Measurements from ENCODE around the gene LHX8. TPM values are rescaled to one million over a fixed set of nuclear protein-coding genes. Genes with fewer than 3 reads are reported as not detected.

The LHX8 gene
- total RNA-seq, 2 experiments from 2014 or later = not detected

DNA sequence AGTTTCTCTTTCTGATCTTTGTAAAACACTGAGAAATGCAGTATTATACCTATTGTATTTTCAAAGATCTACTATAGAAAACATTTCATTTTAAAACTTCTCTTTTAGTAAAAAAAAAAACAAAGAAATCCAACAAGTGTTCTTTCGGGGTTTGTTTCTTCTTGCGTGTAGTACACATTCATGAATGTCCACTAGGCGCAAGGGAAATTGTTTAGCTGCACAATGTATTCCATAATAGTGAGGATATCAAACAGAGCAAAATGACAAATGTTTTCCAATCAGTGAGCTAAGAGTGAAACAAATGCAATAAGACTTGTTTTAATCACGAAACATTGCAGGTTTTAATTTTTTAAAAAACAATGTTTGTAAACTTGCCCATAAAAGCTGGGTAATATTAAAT, 68.6 kb downstream of the LHX8 start:
- CTCF ChIA-PET = interaction anchor here (0.9 to 1.7 kb wide), 4 partner anchors 20 to 433 kb away, joined by 3 to 6 read pairs (median 4); no protein-coding TSS in a partner anchor
- no peak overlapping the region for H3K27ac Mint-ChIP-seq
- H3K36me3 Mint-ChIP-seq = no peaks in the 10 kb centered on the region
- DNase-seq (no peak), ATAC-seq (no peak)
- H3K4me1 Mint-ChIP-seq = no peaks in the 10 kb centered on the region
- H3K4me3 Mint-ChIP-seq = no peak overlapping the region
- no peaks in the 10 kb centered on the region for H3K9me3 Mint-ChIP-seq (ENCODE audit: low read depth)
- H3K27me3 Mint-ChIP-seq = no peaks in the 10 kb centered on the region

GRCh38 chr1:75203415-75204277, 69.5 kb downstream of the LHX8 start:
- H3K27ac Mint-ChIP-seq = no peak overlapping the region
- H3K27me3 Mint-ChIP-seq = no peaks in the 10 kb centered on the region
- H3K4me3 Mint-ChIP-seq = no peak overlapping the region
- H3K4me1 Mint-ChIP-seq = no peaks in the 10 kb centered on the region
- ATAC-seq = no peak
- no peaks in the 10 kb centered on the region for H3K9me3 Mint-ChIP-seq (ENCODE audit: low read depth)
- no peaks in the 10 kb centered on the region for H3K36me3 Mint-ChIP-seq
- no peak for DNase-seq
- CTCF ChIA-PET = interaction anchor here (0.9 to 1.7 kb wide), 4 partner anchors 21 to 434 kb away, joined by 3 to 6 read pairs (median 4); no protein-coding TSS in a partner anchor

GRCh38 chr1:75208862-75209261, 74.7 kb downstream of the LHX8 start:
- Mint-ChIP-seq H3K9me3 (ENCODE audit: low read depth) (no peaks in the 10 kb centered on the region), H3K4me1 (no peaks in the 10 kb centered on the region), H3K4me3 (no peak overlapping the region), H3K36me3 (no peaks in the 10 kb centered on the region), H3K27ac (no peak overlapping the region), H3K27me3 (no peaks in the 10 kb centered on the region)
- ATAC-seq (no peak), DNase-seq (no peak)
- CTCF ChIA-PET = no interaction called here
